GM12878 (cell line): Measurements from ENCODE around the gene PRR5L. TPM values are rescaled to one million over a fixed set of nuclear protein-coding genes. Genes with fewer than 3 reads are reported as not detected.

Source experiments
- ATAC-seq: fragments of 200-7000 bp; cut with Tn5 transposase; 3 replicates; pipeline ENCODE4 v1.9.1; 2020; ENCODE audit warnings: mild to moderate bottlenecking, moderate library complexity
- BruUV-seq: library from RNA; stranded (reverse); fragments of 400-500 nt; replicated peaks from 2 replicates; lab custom pipeline; 2021; lab: Mats Ljungman, UMichigan
- CTCF ChIA-PET: fragments of 300-600 bp; sonication (Branson Sonifier 250); formaldehyde crosslinking; extraction: SDS; loops from one replicate; lab custom pipeline; 2021; ENCODE audit warnings: inconsistent platforms; lab: Yijun Ruan, JAX
- POLR2A ChIA-PET: fragments of 350-600 bp; formaldehyde crosslinking; extraction: SDS; loops from one replicate; lab custom pipeline; 2021; ENCODE audit warnings: inconsistent platforms; lab: Charles Lee
- RAD21 ChIA-PET: fragments of 300-600 bp; sonication (Branson Sonifier 250); formaldehyde crosslinking; loops from one replicate; lab custom pipeline; 2023; ENCODE audit warnings: antibody characterized with exemption; ENCODE audit not compliant: unreplicated experiment; lab: Charles Lee
- SMC1A ChIA-PET: fragments of 300-600 bp; sonication (Branson Sonifier 250); formaldehyde crosslinking; loops from one replicate; lab custom pipeline; 2023; ENCODE audit not compliant: unreplicated experiment, uncharacterized antibody; lab: Charles Lee
- DNase-seq: peaks from one replicate; pipeline ENCODE4 v3.0.0-alpha.2; 2011; ENCODE audit warnings: low read depth, low spot score
- FAIRE-seq: peaks from 3 replicates; lab custom pipeline; 2011; peaks lifted over from hg19 to GRCh38; lab: Jason Lieb, UNC
- H2AFZ ChIP-seq: 2 replicates; pipeline ENCODE4 v1.6.0; 2011; ENCODE audit warnings: low read depth, low read length, control low read depth; ENCODE audit not compliant: control insufficient read depth
- H3K27ac ChIP-seq: 2 replicates; pipeline ENCODE4 v1.5.1; 2011; ENCODE audit warnings: control low read depth; ENCODE audit not compliant: control insufficient read depth, insufficient read depth
- H3K27me3 ChIP-seq, 2 experiments: replicated peaks in 1 of 2; 2 replicates each; pipeline versions ENCODE4 v1.6.0 to v1.6.1; 2011; ENCODE audit warnings: low read length in 1 of 2; ENCODE audit not compliant: control insufficient read depth in 2 of 2, insufficient read depth in 2 of 2
- H3K36me3 ChIP-seq, 2 experiments: 2 replicates each; pipeline ENCODE4 v1.5.1; 2011; ENCODE audit warnings: low read length in 1 of 2; ENCODE audit not compliant: control insufficient read depth in 2 of 2, insufficient read depth in 2 of 2
- H3K4me1 ChIP-seq: 2 replicates; pipeline ENCODE4 v1.6.1; 2011; ENCODE audit warnings: mild to moderate bottlenecking, low read length, moderate library complexity, mixed read lengths; ENCODE audit not compliant: control insufficient read depth, insufficient read depth
- H3K4me2 ChIP-seq: 2 replicates; pipeline ENCODE4 v1.6.0; 2011; ENCODE audit warnings: control low read depth; ENCODE audit not compliant: control insufficient read depth, insufficient read depth
- H3K4me3 ChIP-seq: fragments of 200-600 bp; sonication (generic); 2 replicates; pipeline ENCODE4 v1.5.1; 2016
- H3K79me2 ChIP-seq: 2 replicates; pipeline ENCODE4 v1.6.0; 2011; ENCODE audit warnings: low read length; ENCODE audit not compliant: control insufficient read depth, insufficient read depth
- H3K9ac ChIP-seq: 2 replicates; pipeline ENCODE4 v1.8.0; 2011; ENCODE audit warnings: low read length, control low read depth, mixed read lengths; ENCODE audit not compliant: control insufficient read depth, insufficient read depth
- H3K9me3 ChIP-seq: replicated peaks from 3 replicates; pipeline ENCODE4 v1.5.1; 2011; ENCODE audit warnings: mild to moderate bottlenecking, low read length; ENCODE audit not compliant: control insufficient read depth, insufficient read depth
- H4K20me1 ChIP-seq: 2 replicates; pipeline ENCODE4 v1.6.0; 2011; ENCODE audit not compliant: control insufficient read depth, insufficient read depth
- BHLHE40 ChIP-seq, 2 experiments: fragments of 450-650 bp in 1 of 2; IDR thresholded peaks; 2 replicates each; pipeline ENCODE4 v1.6.1; 2011 to 2017; ENCODE audit warnings: low read depth in 2 of 2, borderline replicate concordance in 1 of 2, improper control_type of control experiment in 1 of 2, low read length in 1 of 2, mild to moderate bottlenecking in 1 of 2
- CBFB ChIP-seq: IDR thresholded peaks from 2 replicates; pipeline ENCODE4 v1.6.1; 2016; ENCODE audit warnings: antibody characterized with exemption, low read depth
- CEBPB ChIP-seq, 2 experiments: fragments of 150-350 bp in 1 of 2; IDR thresholded peaks; 2 replicates each; pipeline ENCODE4 v1.6.1; 2012 to 2014; ENCODE audit warnings: low read depth in 2 of 2, low read length in 2 of 2, borderline replicate concordance in 1 of 2, inconsistent platforms in 1 of 2
- CHD1 ChIP-seq: IDR thresholded peaks from 2 replicates; pipeline ENCODE4 v1.6.1; 2012; ENCODE audit warnings: low read depth, low read length, improper control_type of control experiment
- E2F4 ChIP-seq: IDR thresholded peaks from 2 replicates; pipeline ENCODE4 v1.6.1; 2012; ENCODE audit warnings: low read depth, low read length, improper control_type of control experiment
- E4F1 ChIP-seq: fragments of 450-650 bp; IDR thresholded peaks from 2 replicates; pipeline ENCODE4 v1.6.1; 2018; ENCODE audit warnings: borderline replicate concordance, mild to moderate bottlenecking; ENCODE audit not compliant: partially characterized antibody
- HDGF ChIP-seq: fragments of 450-650 bp; IDR thresholded peaks from 2 replicates; pipeline ENCODE4 v1.6.1; 2016; ENCODE audit warnings: antibody characterized with exemption
- MAX ChIP-seq: IDR thresholded peaks from 2 replicates; pipeline ENCODE4 v1.6.1; 2012; ENCODE audit warnings: low read depth, low read length, improper control_type of control experiment
- MEF2B ChIP-seq: fragments of 450-650 bp; IDR thresholded peaks from 2 replicates; pipeline ENCODE4 v1.6.1; 2018; ENCODE audit warnings: mild to moderate bottlenecking, moderate library complexity; ENCODE audit not compliant: partially characterized antibody, poor library complexity, severe bottlenecking
- MYB ChIP-seq: fragments of 150-350 bp; IDR thresholded peaks from 2 replicates; pipeline ENCODE4 v1.6.1; 2014; ENCODE audit warnings: mild to moderate bottlenecking, low read depth, low read length, borderline replicate concordance
- PKNOX1 ChIP-seq: fragments of 450-650 bp; IDR thresholded peaks from 2 replicates; pipeline ENCODE4 v1.6.1; 2016; ENCODE audit warnings: mild to moderate bottlenecking
- POU2F2 ChIP-seq: IDR thresholded peaks from 3 replicates; pipeline ENCODE4 v1.6.1; 2011; ENCODE audit warnings: low read depth, mild to moderate bottlenecking, low read length, borderline replicate concordance
- SIN3A ChIP-seq: IDR thresholded peaks from 2 replicates; pipeline ENCODE4 v1.6.1; 2012; ENCODE audit warnings: low read depth, low read length, improper control_type of control experiment
- SREBF2 ChIP-seq: IDR thresholded peaks from 2 replicates; pipeline ENCODE4 v1.6.1; 2012; ENCODE audit warnings: mild to moderate bottlenecking, low read length
- TCF7 ChIP-seq: IDR thresholded peaks from 2 replicates; pipeline ENCODE4 v1.6.1; 2014; ENCODE audit warnings: antibody characterized with exemption, borderline replicate concordance
- USF2 ChIP-seq: IDR thresholded peaks from 2 replicates; pipeline ENCODE4 v1.6.1; 2011; ENCODE audit warnings: low read depth, low read length, improper control_type of control experiment, borderline replicate concordance
- WGBS: methylation state at CpG from one replicate; pipeline ENCODE4 v1.1.6; 2016; ENCODE audit warnings: low lambda C conversion rate; ENCODE audit not compliant: insufficient replicate concordance, insufficient coverage; ENCODE audit errors: missing lambda C conversion rate; 5-methylcytosine and 5-hydroxymethylcytosine counted together
- in situ Hi-C: fragments of 300-500 bp; cut with MboI; formaldehyde crosslinking; loops from 9 replicates; pipeline ENCODE4 v1.14.3; 2018; ENCODE audit warnings: mixed read lengths
- intact Hi-C: fragments of 100-400 bp; cut with micrococcal nuclease; formaldehyde crosslinking; loops from one replicate; pipeline ENCODE4 v1.14.2; 2022; ENCODE audit not compliant: unreplicated experiment
- polyA plus RNA-seq, 11 experiments: library from polyadenylated mRNA; depleted of rRNA in 4 of 11; unstranded in 6 of 11; stranded (reverse) in 5 of 11; fragments of >200 nt; fragmentation: Nextera tagmentation in 4 of 11; fragmentation: Illumina TruSeq in 1 of 11; extraction: Ambion mirVana in 4 of 11; extraction: Trizol in 1 of 11; gene quantifications; 1 replicate in 1 of 11; 2 replicates in 10 of 11; pipeline versions ENCODE4 v1.2.1 to v1.2.3, GENCODE V29; 2011 to 2016; ENCODE audit warnings: inconsistent platforms in 2 of 11, missing spikeins in 2 of 11, low read depth in 1 of 11
- total RNA-seq, 4 experiments: library from RNA; depleted of rRNA in 3 of 4; stranded (reverse); fragments of >200 nt in 3 of 4; fragmentation: Illumina TruSeq in 1 of 4; extraction: Trizol in 1 of 4; gene quantifications; 2 replicates each; pipeline versions ENCODE4 v1.2.1 to v1.2.3, GENCODE V29; 2013 to 2021

The PRR5L gene
- total and polyA plus RNA-seq, 10 of the 15 experiments (the other 5 are each of a cell fraction or from before 2014, with no cell fraction given): 0.11 to 4.2 (median 0.67) TPM; not detected in 1

- intact Hi-C loops: no loop called here
- H3K27me3 ChIP-seq: no peaks in the 10 kb centered on the region; a peak in 1 of 4 replicates
- TF ChIP-seq MEF2B (no peak), E4F1 (no peak), MAX (no peak), TCF7 (no peak), POU2F2 (no peak), MYB (no peak), E2F4 (no peak), PKNOX1 (no peak), HDGF (no peak), CHD1 (no peak), BHLHE40 (IDR thresholded peaks at IDR 0.05; ENCODE audit: borderline replicate concordance in 1 of 2, low read depth in 2 of 2, low read length in 1 of 2) (no peak), USF2 (no peak), SREBF2 (no peak), SIN3A (no peak), CBFB (no peak), CEBPB (IDR thresholded peaks at IDR 0.05; ENCODE audit: borderline replicate concordance in 1 of 2, low read depth in 2 of 2, low read length in 2 of 2) (no peak)
- TF ChIP-seq, all 136 proteins: peak for 0
- Histone ChIP-seq H3K9me3 (no peaks in the 10 kb centered on the region), H3K79me2 (no peaks in the 10 kb centered on the region), H3K4me2 (no peak overlapping the region), H3K36me3 (no peaks in the 10 kb centered on the region), H3K4me3 (no peak overlapping the region), H3K27ac (no peak overlapping the region), H3K9ac (no peak overlapping the region), H2AFZ (no peak overlapping the region), H3K4me1 (peaks cover 25% of the 10 kb centered on the region), H4K20me1 (no peaks in the 10 kb centered on the region)
- FAIRE-seq (no peak), ATAC-seq (no peak), DNase-seq (no peak)
- in situ Hi-C loops: no loop called here
- WGBS: 48% methylated on average over 9 of the region's 11 CpGs
- SMC1A ChIA-PET: no interaction called here
- no TSS peak for BruUV-seq
- RAD21 ChIA-PET: no interaction called here
- CTCF ChIA-PET: no interaction called here
- POLR2A ChIA-PET: no interaction called here
These were observed 65.9 kb downstream of the PRR5L start for GRCh38 chr11:36361901-36362391.
